ENCODE results near the gene OAS1.
"Not testable (repeated sequence)": the region's sequence is repeated elsewhere in the genome, so short reads cannot be mapped to it uniquely, and the experiment has no call there.

The OAS1 gene

DNA sequence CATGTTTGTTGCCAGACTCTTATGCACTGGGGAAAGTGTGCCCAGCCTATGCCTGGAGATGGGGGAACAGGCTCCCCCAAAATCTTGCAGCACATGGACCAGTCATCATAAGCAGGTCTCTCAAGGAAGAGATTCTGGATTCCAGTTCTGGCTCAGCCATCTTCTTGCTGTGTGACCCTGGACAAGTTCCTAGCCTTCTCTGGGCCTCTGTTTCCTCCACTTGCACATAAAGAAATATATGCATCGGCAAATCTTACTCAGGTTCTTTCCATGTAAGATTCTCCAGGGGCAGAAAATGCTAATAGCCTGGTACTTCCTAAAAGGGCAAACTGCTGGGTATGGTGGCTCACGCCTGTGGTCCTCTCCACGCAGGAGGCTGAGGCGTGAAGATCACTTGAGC lies 38.8 kb downstream of the OAS1 start:
- no peak overlapping the region for H3K27ac ChIP-seq
- TF ChIP-seq, protein P1, sequence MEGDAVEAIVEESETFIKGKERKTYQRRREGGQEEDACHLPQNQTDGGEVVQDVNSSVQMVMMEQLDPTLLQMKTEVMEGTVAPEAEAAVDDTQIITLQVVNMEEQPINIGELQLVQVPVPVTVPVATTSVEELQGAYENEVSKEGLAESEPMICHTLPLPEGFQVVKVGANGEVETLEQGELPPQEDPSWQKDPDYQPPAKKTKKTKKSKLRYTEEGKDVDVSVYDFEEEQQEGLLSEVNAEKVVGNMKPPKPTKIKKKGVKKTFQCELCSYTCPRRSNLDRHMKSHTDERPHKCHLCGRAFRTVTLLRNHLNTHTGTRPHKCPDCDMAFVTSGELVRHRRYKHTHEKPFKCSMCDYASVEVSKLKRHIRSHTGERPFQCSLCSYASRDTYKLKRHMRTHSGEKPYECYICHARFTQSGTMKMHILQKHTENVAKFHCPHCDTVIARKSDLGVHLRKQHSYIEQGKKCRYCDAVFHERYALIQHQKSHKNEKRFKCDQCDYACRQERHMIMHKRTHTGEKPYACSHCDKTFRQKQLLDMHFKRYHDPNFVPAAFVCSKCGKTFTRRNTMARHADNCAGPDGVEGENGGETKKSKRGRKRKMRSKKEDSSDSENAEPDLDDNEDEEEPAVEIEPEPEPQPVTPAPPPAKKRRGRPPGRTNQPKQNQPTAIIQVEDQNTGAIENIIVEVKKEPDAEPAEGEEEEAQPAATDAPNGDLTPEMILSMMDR (IDR thresholded peaks at IDR 0.05) = no peak
- TF ChIP-seq ZFX (IDR thresholded peaks at IDR 0.05; ENCODE audit: borderline replicate concordance) = no peak

DNA sequence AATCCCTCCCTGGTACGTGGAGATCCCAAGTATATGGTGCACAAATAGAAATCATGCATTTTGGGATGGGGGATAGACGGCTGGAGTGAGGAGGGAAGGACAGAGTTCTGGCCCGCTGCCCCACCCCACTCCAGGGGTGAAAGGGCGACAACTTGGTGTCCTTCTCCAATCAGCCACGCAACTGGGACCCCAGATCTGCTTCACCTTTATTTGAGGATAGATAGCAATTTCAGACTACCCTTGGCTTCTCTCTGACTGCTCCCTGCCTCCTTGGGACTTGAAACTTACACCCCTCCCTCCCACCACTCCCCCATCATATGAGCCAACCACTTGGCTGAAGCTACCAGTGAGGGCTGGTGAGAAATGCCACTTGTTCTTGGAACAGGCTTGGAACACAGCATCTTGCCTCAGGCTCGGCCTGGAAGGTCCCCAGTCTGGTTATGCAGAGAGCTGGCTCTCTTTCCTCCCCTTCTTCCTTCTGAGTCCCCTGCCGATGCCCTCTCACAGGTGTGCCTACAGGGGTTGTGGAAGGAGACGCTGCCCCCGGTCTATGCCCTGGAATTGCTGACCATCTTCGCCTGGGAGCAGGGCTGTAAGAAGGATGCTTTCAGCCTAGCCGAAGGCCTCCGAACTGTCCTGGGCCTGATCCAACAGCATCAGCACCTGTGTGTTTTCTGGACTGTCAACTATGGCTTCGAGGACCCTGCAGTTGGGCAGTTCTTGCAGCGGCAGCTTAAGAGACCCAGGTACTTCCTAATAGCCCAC lies 39.7 kb downstream of the OAS1 start:
- TF ChIP-seq, protein P1 (IDR thresholded peaks at IDR 0.05) = no peak
- no peak for TF ChIP-seq ZFX (IDR thresholded peaks at IDR 0.05; ENCODE audit: borderline replicate concordance)
- H3K27ac ChIP-seq = no peak overlapping the region

DNA sequence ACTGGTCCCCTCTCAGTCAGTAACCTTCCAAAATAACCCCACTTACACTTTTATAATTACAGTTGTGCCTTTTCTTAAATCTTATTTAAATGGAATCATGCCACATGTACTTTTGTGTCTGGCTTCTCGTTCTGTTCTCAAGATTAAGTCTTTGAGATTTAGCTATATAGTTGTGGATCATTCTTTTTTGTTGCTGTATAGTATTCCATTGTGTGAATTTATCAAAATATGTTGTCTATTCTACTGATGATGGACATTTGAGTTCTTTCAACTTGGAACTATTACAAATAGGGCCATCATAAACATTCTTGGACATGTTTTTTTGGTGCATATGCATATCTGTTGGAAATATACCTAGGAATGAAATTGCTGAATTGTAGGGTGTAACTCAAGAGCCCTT lies 40.6 kb downstream of the OAS1 start:
- no peak overlapping the region for H3K27ac ChIP-seq
- TF ChIP-seq ZFX (IDR thresholded peaks at IDR 0.05; ENCODE audit: borderline replicate concordance) = no peak
- TF ChIP-seq, protein P1 (IDR thresholded peaks at IDR 0.05) = no peak

DNA sequence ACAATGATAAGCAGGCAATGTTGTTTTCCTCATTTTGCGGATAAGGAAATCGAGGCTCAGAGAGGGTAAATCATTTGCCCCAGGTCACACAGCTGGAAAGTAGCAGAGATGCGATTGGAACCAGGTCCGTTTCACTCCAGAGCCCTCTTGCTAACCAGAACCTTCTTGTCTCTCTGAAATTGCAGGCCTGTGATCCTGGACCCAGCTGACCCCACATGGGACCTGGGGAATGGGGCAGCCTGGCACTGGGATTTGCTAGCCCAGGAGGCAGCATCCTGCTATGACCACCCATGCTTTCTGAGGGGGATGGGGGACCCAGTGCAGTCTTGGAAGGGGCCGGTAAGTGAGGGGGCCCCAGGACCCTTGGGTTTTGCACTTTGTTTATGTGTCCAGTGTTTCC lies 41.0 kb downstream of the OAS1 start:
- no peak overlapping the region for H3K27ac ChIP-seq
- TF ChIP-seq, protein P1 (IDR thresholded peaks at IDR 0.05) = no peak
- TF ChIP-seq ZFX (IDR thresholded peaks at IDR 0.05; ENCODE audit: borderline replicate concordance) = no peak

DNA sequence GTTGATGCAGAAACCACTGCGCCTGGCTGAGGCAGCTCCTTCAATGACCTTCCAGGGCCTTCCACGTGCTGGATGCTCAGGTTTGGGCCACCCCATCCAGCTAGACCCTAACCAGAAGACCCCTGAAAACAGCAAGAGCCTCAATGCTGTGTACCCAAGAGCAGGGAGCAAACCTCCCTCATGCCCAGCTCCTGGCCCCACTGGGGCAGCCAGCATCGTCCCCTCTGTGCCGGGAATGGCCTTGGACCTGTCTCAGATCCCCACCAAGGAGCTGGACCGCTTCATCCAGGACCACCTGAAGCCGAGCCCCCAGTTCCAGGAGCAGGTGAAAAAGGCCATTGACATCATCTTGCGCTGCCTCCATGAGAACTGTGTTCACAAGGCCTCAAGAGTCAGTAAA lies 42.0 kb downstream of the OAS1 start:
- TF ChIP-seq ZFX (IDR thresholded peaks at IDR 0.05; ENCODE audit: borderline replicate concordance) = no peak
- TF ChIP-seq, protein P1 (IDR thresholded peaks at IDR 0.05) = no peak
- no peak overlapping the region for H3K27ac ChIP-seq

DNA sequence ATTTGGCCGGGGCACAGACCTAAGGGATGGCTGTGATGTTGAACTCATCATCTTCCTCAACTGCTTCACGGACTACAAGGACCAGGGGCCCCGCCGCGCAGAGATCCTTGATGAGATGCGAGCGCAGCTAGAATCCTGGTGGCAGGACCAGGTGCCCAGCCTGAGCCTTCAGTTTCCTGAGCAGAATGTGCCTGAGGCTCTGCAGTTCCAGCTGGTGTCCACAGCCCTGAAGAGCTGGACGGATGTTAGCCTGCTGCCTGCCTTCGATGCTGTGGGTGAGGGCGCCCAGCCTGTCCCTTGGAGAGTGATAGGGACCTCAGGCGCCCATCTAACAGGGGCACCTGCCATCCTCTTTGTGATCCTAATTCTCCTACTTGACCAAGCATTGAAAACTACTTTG lies 43.9 kb downstream of the OAS1 start:
- TF ChIP-seq, protein P1 (IDR thresholded peaks at IDR 0.05) = no peak
- no peak for TF ChIP-seq ZFX (IDR thresholded peaks at IDR 0.05; ENCODE audit: borderline replicate concordance)

DNA sequence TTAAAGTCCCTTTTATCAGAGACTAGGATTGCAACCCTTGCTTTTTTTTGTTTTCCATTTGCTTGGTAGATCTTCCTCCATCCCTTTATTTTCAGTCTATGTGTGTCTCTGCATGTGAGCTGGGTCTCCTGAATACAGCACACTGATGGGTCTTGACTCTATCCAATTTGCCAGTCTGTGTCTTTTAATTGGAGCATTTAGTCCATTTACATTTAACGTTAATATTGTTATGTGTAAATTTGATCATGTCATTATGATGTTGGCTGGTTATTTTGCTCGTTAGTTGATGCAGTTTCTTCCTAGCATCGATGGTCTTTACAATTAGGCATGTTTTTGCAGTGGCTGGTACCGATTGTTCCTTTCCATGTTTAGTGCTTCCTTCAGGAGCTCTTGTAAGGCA lies 50.4 kb downstream of the OAS1 start:
- not testable (repeated sequence) for H3K27ac ChIP-seq

More for the DNA sequence above, 43.9 kb downstream of the OAS1 start:
- H3K27ac ChIP-seq = no peak overlapping the region

DNA sequence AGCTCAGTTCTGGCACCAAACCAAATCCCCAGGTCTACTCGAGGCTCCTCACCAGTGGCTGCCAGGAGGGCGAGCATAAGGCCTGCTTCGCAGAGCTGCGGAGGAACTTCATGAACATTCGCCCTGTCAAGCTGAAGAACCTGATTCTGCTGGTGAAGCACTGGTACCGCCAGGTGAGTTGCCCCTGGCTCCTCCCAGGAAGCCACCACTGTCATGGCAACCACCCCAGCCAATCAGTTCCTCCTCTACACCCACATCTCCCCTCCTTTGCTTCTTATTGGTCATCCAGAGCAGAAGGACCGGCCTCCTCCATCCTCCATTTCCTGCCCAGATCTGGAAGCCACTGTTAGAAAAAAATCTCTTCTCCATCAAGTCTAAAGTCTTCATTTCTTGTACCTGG lies 54.3 kb downstream of the OAS1 start:
- no peak for TF ChIP-seq ZFX (IDR thresholded peaks at IDR 0.05; ENCODE audit: borderline replicate concordance)
- TF ChIP-seq, protein P1 (IDR thresholded peaks at IDR 0.05) = no peak
- H3K27ac ChIP-seq = no peak overlapping the region

Data from 22Rv1 (cell line).